Measurements from ENCODE around the gene EIF1AD.
"Not testable (repeated sequence)": the region's sequence is repeated elsewhere in the genome, so short reads cannot be mapped to it uniquely, and the experiment has no call there.

The EIF1AD gene

GRCh38 chr11:66012946-66013761 is 11.2 kb upstream of the EIF1AD start:
- TF ChIP-seq CTCF (IDR thresholded peaks at IDR 0.05; ENCODE audit: insufficient read depth, low read length, poor library complexity, severe bottlenecking) = no peak
- no peaks in the 10 kb centered on the region for H3K36me3 ChIP-seq (ENCODE audit: control insufficient read depth, insufficient read depth, low read length)
- no peak overlapping the region for H3K4me3 ChIP-seq (replicated peaks; ENCODE audit: low read depth, low read length)
- DNase-seq (ENCODE audit: extremely low read depth, insufficient read length) = no peak
- H3K27me3 ChIP-seq (replicated peaks; ENCODE audit: control insufficient read depth, insufficient read depth, low read length) = no peaks in the 10 kb centered on the region; the same call in 1 of the 2 replicates

GRCh38 chr11:66012371-66012945 is 10.5 kb upstream of the EIF1AD start:
- DNase-seq (ENCODE audit: extremely low read depth, insufficient read length) = no peak
- H3K4me3 ChIP-seq (replicated peaks; ENCODE audit: low read depth, low read length) = no peak overlapping the region
- TF ChIP-seq CTCF (IDR thresholded peaks at IDR 0.05; ENCODE audit: insufficient read depth, low read length, poor library complexity, severe bottlenecking) = no peak
- no peaks in the 10 kb centered on the region for H3K36me3 ChIP-seq (ENCODE audit: control insufficient read depth, insufficient read depth, low read length)
- no peaks in the 10 kb centered on the region; the same call in 1 of the 2 replicates for H3K27me3 ChIP-seq (replicated peaks; ENCODE audit: control insufficient read depth, insufficient read depth, low read length)

GRCh38 chr11:66011785-66012303 is 9.9 kb upstream of the EIF1AD start, which contains the start of gene CST6:
Gene CST6 (plus strand): TSS chr11:66012008. CDS start chr11:66012045, 37 bp downstream.
- no peak for TF ChIP-seq CTCF (IDR thresholded peaks at IDR 0.05; ENCODE audit: insufficient read depth, low read length, poor library complexity, severe bottlenecking)
- H3K4me3 ChIP-seq (replicated peaks; ENCODE audit: low read depth, low read length) = no peak within 1 kb of the TSS

GRCh38 chr11:66011239-66011784 is 9.4 kb upstream of the EIF1AD start:
- Histone ChIP-seq H3K36me3 (ENCODE audit: control insufficient read depth, insufficient read depth, low read length) (no peaks in the 10 kb centered on the region), H3K27me3 (replicated peaks; ENCODE audit: control insufficient read depth, insufficient read depth, low read length) (no peaks in the 10 kb centered on the region; the same call in 1 of the 2 replicates), H3K4me3 (replicated peaks; ENCODE audit: low read depth, low read length) (no peak overlapping the region)
- no peak for TF ChIP-seq CTCF (IDR thresholded peaks at IDR 0.05; ENCODE audit: insufficient read depth, low read length, poor library complexity, severe bottlenecking)
- no peak for DNase-seq (ENCODE audit: extremely low read depth, insufficient read length)

More at GRCh38 chr11:66011785-66012303, 9.9 kb upstream of the EIF1AD start, which contains the start of gene CST6:
- no peak for DNase-seq (ENCODE audit: extremely low read depth, insufficient read length)
- Histone ChIP-seq H3K27me3 (replicated peaks; ENCODE audit: control insufficient read depth, insufficient read depth, low read length) (no peaks in the 10 kb centered on the region; the same call in 1 of the 2 replicates), H3K36me3 (ENCODE audit: control insufficient read depth, insufficient read depth, low read length) (no peaks in the 10 kb centered on the region)

- not testable (repeated sequence) for H3K4me3 ChIP-seq (replicated peaks; ENCODE audit: low read depth, low read length); DNase-seq (ENCODE audit: extremely low read depth, insufficient read length); H3K27me3 ChIP-seq (replicated peaks; ENCODE audit: control insufficient read depth, insufficient read depth, low read length); H3K36me3 ChIP-seq (ENCODE audit: control insufficient read depth, insufficient read depth, low read length)
These were observed 8.1 kb upstream of the EIF1AD start for GRCh38 chr11:66010036-66010435.
